GM21529 (cell line): ENCODE results near the gene MREG.
"Not testable (repeated sequence)": the region's sequence is repeated elsewhere in the genome, so short reads cannot be mapped to it uniquely, and the experiment has no call there.

Experiments
- ATAC-seq: cut with Tn5 transposase; IDR thresholded peaks from one replicate; pipeline ENCODE4 v1.9.1; 2021; ENCODE audit not compliant: unreplicated experiment

The MREG gene

GRCh38 chr2:215961981-215962380 lies 51.4 kb downstream of the MREG start:
- no peak for ATAC-seq

GRCh38 chr2:215958257-215958656 lies 55.1 kb downstream of the MREG start:
- ATAC-seq: no peak

GRCh38 chr2:215957354-215958122 lies 55.8 kb downstream of the MREG start:
- ATAC-seq: not testable (repeated sequence)

GRCh38 chr2:215952860-215953637 lies 60.3 kb downstream of the MREG start:
- ATAC-seq: no peak

GRCh38 chr2:215951558-215951957 lies 61.8 kb downstream of the MREG start:
- ATAC-seq: no peak

GRCh38 chr2:215949991-215950404 lies 63.4 kb downstream of the MREG start:
- ATAC-seq: peak; percentile 95

GRCh38 chr2:215948051-215948450 lies 65.3 kb downstream of the MREG start:
- ATAC-seq: no peak

GRCh38 chr2:215946586-215946985 lies 66.8 kb downstream of the MREG start:
- ATAC-seq: no peak

- ATAC-seq: no peak
Measured at GRCh38 chr2:215942194-215942593, 71.2 kb downstream of the MREG start.

- no peak for ATAC-seq
Measured at GRCh38 chr2:215941726-215942125, 71.6 kb downstream of the MREG start.

- no peak for ATAC-seq
Measured at GRCh38 chr2:215940645-215941184, 72.6 kb downstream of the MREG start.

GRCh38 chr2:215937190-215937589 lies 76.2 kb downstream of the MREG start:
- no peak for ATAC-seq

GRCh38 chr2:215933151-215933550 lies 80.2 kb downstream of the MREG start:
- no peak for ATAC-seq

GRCh38 chr2:215931256-215931903 lies 82.0 kb downstream of the MREG start:
- ATAC-seq: peak; percentile 89

- ATAC-seq: no peak
Measured at GRCh38 chr2:215930505-215931253, 82.7 kb downstream of the MREG start.

GRCh38 chr2:215929602-215930335 lies 83.6 kb downstream of the MREG start:
- no peak for ATAC-seq

- ATAC-seq: no peak
Measured at GRCh38 chr2:215928086-215928485, 85.3 kb downstream of the MREG start.

GRCh38 chr2:215926992-215927391 lies 86.4 kb downstream of the MREG start:
- not testable (repeated sequence) for ATAC-seq

- no peak for ATAC-seq
Measured at GRCh38 chr2:215921895-215922294, 91.5 kb downstream of the MREG start.
